Measurements from ENCODE around the gene MICALL2.

The MICALL2 gene

DNA sequence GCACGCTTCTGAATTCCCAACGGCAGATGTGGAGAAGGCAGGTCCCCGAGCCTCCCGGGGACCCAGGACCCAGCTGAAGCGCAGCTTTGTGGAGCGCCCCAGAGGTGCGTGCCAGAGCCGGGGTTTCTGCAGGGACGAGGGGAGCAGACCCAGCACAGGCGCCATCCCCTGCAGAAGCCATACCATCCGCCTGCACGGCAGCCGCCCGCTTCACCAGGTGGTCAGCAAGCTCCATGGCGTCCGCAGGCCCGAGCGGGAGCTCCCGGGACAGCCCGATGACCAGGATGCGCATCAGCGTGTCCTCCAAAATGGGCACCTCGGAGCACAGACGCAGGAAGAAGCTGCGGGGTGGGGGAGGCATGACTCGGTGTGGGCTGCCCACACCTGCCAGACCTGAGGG lies 34.3 kb upstream of the MICALL2 start:
- DNase-seq (ENCODE audit: low read depth in 4 of 4, low spot score in 1 of 4), result no peak

DNA sequence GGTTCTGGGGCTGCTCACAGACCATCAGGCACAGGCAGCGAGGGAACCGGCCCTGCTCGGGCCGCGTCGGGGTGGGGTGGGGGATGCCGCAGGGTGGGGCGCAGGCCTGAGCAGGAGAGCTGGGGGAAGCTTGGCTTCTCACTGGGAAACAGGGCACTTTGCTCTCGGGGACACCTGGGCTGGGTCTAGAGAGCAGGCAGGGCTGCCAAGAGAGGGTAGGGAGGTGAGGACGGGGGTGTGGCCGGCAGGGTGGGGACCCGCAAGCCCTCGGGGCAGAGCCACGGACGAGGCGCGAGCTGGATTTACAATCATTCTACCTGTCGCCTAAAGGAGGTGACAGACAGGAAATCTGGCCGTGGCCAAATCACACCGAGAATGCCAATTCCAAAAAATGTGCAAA lies 33.9 kb upstream of the MICALL2 start:
- no peak for DNase-seq (ENCODE audit: low read depth in 4 of 4, low spot score in 1 of 4)

DNA sequence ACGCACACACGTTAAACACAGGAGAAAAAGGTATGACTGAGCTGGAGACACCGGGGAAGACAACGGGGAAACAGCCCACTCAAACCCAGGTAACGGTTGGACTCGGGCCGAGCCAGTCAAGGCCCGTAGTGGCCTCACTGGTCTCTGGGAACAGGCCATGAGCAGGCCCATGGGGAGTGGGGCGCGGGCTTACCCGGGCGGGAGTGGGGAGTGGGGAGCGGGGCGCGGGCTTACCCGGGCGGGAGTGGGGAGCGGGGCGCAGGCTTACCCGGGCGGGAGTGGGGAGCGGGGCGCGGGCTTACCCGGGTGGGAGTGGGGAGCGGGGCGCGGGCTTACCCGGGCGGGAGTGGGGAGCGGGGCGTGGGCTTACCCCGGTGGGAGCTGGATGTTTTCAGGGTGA lies 33.4 kb upstream of the MICALL2 start:
- DNase-seq (ENCODE audit: low read depth in 4 of 4, low spot score in 1 of 4), result no peak

DNA sequence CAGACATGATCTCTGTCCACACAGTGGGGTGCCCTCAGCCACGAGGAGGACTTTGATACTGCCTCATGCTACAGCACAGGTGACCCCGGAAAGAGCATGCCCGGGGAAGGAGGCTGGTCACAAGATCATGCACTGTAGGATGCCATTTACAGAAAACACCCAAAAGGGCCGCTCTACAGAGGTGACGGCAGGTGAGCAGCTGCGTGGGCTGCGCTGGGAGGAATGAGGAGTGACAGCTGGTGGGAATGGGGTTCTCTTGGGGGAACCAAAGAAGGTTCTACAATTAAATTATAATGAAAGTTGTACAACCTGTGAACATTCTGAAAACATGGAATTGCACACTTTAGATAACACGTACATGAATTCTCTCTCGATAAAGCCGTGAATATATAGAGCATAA lies 33.0 kb upstream of the MICALL2 start:
- no peak for DNase-seq (ENCODE audit: low read depth in 4 of 4, low spot score in 1 of 4)

DNA sequence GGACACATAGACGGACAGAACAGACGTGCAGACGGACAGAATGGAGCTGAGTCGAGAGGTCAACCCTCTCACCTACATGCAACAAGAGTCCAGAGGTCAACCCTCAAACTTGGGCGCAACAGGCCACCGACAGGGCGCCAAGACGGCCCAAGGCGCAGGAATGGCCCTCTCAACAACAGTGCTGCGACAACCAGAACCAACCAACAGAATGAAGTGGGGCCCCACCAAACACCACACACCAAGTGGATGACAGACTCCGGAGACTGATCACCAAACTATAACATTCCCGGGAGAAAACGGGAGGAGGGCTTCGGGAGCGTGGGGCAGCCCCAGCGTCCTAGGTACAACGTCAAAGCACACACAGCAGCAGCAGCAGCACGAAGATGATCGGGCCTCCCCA lies 31.6 kb upstream of the MICALL2 start:
- no peak for DNase-seq (ENCODE audit: low read depth in 4 of 4, low spot score in 1 of 4)

DNA sequence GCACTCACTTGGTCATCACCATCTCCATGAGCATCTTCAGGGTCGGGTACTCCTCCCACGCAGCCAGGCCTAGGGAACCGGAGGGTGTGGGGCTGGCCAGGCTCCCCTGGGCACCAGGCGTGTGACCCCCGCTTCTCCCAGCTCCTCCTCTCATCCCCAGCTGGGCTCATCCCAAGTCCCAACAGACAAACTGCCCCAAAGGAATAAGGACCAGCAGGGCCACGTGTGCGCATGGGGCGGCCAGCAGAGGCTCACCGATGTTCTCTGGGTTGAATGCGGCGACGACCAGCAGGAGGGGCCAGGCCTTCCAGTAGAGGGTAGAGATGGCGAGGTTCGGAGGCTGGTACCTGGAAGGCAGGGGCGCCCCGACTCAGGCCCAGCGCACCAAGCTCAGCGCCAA lies 30.1 kb upstream of the MICALL2 start:
- no peak for DNase-seq (ENCODE audit: low read depth in 4 of 4, low spot score in 1 of 4)

DNA sequence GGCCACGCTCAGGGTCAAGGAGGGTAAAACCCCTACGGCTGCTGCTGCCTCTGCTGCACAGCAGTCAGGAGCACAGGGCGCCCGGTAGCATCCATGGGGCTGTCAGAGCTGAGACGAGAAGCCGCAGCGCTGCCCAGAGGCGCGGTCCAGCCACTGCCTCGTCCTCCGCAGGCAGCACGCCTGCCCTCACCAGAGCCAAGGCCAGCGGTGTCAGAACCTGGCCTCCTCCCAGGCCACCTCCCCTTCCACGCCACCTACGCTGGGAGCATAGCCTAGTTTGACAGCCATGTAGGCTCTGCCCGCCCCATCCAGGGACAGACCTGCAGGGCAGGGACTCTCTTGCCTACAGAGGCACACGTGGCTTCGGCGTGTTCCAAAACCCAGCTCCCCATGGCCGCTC lies 28.7 kb upstream of the MICALL2 start:
- no peak for DNase-seq (ENCODE audit: low read depth in 4 of 4, low spot score in 1 of 4)

DNA sequence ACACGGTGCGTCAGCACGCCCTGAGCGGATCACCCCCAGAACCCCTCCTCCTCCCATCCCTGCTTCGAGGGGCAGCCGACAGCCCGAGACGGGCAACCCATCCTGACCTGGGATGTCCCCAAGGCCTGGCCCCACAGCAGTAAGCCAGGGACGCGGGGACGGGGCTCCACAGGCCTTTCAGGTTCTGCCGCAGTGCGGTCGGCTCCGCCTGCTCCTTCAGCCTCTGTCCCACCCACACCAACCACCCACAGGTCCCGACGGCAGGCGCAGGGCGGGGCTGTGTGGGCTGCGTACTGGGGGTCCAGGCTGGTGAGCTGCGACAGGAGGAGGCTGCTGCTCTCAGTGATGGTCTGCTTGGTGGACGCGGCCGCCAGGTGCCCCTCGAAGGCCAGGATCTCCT lies 28.2 kb upstream of the MICALL2 start:
- no peak for DNase-seq (ENCODE audit: low read depth in 4 of 4, low spot score in 1 of 4)

DNA sequence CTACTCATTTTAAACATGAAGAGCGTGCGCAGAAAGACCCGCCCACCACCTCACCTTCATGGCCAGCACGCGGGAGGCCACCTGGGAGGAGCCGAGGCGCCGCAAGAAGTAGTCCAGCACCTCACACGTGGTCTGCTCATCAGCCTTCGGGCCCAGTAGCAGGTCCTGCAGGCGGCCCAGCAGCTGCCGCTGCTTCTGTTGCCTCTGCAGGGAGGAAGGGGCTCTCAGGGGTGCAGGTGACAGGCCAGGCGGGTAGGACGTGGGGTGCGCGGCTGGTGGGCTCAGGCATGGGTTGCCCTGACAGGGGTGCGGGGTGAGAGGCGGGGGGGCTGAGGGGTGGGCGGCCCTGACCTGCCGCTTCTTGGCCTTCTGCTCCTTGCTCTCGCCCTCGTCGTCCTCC lies 27.3 kb upstream of the MICALL2 start:
- no peak for DNase-seq (ENCODE audit: low read depth in 4 of 4, low spot score in 1 of 4)

DNA sequence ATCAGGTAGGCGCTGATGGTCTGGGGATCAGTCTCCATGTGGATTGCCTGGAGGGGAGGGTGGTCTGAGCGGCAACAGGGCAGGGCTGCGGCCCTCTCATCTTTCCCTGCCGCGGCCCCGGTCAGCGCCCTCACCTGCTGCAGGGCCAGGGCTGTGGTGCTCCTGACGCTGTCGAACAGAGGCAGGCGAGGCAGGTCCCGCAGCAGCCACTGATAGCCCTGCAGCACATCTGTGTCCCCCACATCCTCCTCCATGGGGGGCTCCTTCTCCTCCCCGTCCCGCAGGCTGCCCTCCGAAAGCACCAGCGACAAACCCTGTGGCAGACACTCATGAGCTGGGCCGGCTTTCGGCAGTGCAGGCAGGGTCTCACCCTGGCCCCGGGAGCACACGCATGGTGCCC lies 25.9 kb upstream of the MICALL2 start:
- DNase-seq (ENCODE audit: low read depth in 4 of 4, low spot score in 1 of 4), result no peak

DNA sequence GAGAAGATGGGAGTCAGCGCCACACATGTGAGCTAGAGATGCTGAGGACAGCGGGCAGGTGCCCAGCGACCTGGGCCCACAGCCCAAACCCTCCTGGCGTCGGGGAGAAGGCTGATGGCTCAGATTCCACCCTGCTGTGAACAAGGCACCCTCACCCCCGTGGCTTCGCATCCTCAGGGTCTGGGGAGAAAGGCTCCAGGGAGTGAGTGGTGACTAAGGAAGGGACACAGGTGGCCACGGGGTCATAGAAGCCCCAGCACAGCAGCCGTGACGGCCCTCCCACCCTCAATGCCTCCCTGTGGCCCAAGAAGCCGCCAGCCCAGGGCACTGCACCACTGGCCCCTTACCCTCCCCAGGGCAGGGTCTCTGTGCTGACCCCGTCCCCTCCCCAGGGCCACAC lies 25.3 kb upstream of the MICALL2 start:
- no peak for DNase-seq (ENCODE audit: low read depth in 4 of 4, low spot score in 1 of 4)

DNA sequence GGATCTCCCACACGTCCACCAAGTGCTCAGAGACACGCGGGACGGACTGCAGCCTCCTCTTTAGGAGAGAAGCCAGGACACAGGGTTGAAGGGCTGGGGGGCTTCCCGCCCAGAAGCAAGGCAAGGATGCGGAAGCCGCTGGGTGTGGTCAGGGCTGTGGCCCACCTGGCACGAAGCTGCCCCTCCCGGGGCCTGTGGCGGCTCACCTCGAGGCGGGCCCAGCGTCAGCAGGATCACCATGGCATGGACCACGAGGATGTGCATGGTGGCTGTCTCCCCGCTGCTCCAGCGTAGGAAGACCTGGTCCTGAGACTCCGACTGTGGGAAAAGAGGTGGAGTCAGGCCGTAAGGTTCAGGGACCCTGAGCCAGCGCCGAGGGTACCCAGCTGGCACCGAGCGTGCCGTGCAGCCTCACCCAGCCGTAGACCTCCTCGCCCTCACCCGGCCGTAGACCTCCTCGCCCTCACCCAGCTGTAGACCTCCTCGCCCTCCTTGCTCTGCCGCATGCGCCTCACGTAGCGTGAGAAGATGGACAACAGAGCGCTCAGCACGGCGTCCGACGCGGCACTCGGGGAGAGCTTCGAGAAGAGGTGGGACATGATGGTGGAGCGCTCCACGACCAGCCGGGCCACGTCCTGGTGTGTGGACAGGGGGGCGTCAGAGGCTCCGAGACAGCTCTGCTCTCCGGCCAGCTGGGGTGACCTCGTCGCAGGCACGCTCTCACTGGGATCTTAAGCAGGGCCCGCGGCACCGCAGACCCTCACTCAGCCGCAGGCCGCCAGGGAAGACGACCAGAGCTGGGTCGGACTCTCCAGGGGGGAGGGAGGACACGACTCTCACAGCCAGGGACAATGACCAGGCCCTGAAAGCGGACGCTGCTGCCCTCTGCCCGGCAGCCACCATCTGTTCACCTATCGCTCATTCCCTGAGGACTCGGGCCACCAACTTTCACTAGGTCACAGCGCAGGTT lies 24.6 kb upstream of the MICALL2 start:
- no peak for DNase-seq (ENCODE audit: low read depth in 4 of 4, low spot score in 1 of 4)

DNA sequence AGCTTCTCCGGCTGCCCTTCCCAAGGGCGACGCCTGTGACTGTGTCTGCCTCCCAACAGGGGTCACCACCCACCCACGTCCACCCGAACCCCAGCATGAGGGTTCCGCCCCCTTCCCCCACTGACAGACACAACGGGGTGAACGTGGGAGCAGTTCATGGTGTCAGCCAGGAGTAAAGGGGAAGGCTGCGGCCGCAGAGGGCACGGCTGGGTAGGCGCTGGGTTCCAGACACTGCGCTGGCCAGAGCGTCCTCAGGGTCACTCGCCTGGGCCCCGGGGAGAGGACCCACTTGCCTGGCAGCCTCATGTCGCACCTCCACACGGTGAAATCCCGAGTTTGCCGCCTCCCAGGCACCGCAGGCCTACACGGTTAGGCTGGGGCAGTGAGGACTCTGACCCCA lies 23.8 kb upstream of the MICALL2 start:
- no peak for DNase-seq (ENCODE audit: low read depth in 4 of 4, low spot score in 1 of 4)

DNA sequence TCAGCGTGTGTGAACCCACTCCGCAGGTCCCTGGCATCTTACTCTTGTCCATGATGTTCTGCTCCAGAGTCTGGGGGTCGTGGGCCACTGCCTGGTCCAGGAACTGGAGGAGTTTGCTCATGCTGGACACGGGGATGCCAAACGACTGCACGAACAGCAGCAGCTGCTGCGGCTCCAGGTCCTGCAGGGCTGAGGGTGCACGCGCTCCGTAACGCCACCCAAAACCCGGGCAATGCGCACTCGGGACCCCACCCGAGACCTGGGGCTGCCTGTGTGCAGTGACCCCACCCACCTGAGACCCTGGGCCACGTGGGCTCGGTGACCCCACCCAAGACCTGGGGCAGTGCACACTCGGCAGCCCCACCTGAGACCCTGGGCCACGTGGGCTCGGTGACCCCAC lies 22.0 kb upstream of the MICALL2 start:
- no peak for DNase-seq (ENCODE audit: low read depth in 4 of 4, low spot score in 1 of 4)

DNA sequence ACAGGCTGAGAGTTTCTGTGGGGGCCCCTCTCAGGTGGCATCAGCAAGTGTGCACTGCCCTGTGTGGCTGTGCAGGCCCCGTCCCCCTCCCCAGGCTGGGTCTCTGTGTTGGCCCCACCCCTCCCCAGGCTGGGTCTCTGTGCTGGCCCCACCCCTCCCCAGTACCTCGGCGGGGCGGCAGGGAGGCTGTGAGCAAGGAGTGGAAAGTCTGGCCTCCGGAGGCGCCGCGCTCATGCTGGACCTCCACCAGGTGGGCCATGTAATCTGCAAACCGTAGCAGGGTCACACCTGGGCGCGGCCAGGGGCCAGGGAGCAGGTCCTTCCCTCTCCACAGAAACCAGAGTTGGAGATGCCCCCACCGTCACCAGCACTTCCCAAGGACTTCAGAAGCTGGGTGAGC lies 21.4 kb upstream of the MICALL2 start:
- DNase-seq (ENCODE audit: low read depth in 4 of 4, low spot score in 1 of 4), result no peak

DNA sequence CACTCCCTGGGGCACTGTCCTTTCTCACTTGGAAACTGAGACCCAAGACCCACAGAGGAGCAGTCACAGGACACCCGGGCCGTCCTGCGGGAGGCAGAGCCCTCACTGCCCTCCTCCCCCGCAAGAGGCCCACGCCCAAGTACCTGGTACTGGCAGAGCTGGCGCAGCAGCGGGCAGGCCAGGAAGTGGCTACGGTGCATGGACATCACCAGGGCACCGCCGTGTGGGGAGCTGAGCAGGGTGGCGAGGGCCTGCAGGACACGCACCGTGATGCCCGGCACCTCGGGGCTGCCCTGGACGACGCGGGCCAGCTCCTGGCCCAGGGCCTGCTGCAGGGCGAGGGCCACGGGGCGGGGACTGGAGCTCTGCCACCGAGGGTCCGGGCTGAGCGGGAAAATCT lies 20.0 kb upstream of the MICALL2 start:
- DNase-seq (ENCODE audit: low read depth in 4 of 4, low spot score in 1 of 4), result no peak

DNA sequence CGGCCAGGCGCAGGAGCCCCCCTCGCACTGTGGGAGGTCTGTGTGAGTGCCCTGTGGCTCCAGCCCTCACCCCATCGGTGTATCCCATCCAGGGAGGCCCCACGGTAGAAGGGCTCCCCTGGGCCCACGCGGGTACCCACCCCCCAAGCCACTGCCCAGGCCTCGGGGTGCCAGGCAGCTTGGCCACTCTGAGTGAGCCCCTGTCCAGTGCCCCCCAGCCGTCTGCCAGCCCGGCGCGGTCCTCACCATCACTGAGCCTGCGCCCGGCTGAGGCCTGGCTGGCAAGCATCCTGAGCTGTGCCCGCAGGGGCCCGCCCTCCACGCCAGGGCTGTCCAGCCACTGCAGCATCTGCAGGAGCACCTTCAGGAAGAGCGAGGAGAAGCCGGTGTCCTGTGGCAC lies 19.2 kb upstream of the MICALL2 start:
- DNase-seq (ENCODE audit: low read depth in 4 of 4, low spot score in 1 of 4), result no peak

DNA sequence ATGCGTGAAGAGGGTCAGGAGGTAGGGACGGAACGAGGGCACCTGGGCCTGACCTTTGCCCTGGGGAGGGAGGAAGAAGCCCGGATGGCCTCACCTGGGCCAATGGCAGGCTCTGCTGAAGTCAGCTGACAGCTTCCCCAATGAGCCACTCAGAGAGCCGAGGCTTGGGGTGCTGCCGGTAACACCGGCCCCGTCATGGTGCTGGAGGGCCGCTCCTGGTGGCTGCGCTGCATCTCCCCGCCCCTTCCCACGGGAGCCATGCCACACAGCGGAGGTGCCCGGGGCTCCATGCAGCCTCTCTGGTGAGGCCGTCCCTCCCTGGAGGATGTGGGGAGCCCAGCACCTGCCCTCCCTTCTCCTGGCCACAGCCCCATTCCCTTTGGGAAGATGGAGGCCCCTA lies 17.6 kb upstream of the MICALL2 start:
- DNase-seq (ENCODE audit: low read depth in 4 of 4, low spot score in 1 of 4), result no peak

DNA sequence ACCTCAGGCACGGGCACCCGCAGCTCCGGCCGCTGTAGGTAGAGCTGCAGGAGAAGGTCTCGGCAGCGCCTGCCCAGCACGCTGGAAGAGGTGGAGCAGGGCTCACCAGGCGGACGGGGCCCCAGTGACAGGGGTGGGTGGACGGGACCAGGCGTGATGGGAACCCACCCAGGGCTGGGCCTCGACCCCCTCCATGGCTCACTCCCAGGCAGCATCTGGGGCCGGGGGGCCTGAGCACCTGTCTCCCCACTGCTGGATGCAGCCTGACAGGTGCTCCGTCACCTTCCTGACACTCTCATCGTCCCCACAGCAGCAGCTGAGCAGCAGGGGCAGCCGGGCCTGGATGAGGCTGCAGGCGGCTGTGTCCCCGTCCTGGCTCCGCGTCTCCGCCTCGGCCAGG lies 16.7 kb upstream of the MICALL2 start:
- DNase-seq (ENCODE audit: low read depth in 4 of 4, low spot score in 1 of 4), result no peak

DNA sequence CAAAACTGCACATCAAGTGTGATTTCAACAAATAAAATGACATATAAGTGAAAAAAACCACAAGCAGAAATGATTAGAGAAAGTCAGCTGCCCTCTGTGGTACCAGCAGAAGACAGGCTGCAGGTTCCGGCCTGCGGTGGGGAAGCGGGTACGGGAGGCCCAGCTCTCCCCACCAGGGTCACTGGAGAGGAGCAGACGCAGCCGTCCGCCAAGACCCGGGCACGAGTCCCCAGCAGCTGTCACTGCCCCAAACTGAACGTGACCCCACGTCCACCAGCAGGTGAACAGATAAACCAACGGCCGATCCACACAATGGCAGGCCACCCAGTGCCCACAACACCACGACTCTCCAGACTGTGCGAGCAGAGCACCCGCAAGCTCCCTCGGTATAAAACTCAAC lies 16.1 kb upstream of the MICALL2 start:
- DNase-seq (ENCODE audit: low read depth in 4 of 4, low spot score in 1 of 4), result no peak

DNA sequence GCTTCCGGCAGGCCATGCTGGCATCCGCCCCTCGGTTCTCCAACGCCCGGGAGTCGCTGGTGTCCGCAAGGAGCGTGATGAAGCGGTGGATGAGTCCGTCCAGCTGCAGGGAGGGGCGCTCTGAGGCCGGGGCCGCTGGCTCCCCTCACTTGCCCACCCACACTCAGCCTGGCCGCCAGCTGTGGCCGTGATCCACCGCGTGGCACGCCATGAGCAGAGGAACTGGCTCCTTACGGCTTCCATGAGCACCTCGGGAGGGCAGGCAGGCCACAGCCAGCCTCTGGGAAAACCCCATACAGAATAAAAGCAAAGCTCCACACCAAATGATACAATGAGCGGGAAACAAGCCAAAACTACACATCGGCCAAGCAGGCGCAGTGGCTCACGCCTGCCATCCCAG lies 15.5 kb upstream of the MICALL2 start:
- no peak for DNase-seq (ENCODE audit: low read depth in 4 of 4, low spot score in 1 of 4)

DNA sequence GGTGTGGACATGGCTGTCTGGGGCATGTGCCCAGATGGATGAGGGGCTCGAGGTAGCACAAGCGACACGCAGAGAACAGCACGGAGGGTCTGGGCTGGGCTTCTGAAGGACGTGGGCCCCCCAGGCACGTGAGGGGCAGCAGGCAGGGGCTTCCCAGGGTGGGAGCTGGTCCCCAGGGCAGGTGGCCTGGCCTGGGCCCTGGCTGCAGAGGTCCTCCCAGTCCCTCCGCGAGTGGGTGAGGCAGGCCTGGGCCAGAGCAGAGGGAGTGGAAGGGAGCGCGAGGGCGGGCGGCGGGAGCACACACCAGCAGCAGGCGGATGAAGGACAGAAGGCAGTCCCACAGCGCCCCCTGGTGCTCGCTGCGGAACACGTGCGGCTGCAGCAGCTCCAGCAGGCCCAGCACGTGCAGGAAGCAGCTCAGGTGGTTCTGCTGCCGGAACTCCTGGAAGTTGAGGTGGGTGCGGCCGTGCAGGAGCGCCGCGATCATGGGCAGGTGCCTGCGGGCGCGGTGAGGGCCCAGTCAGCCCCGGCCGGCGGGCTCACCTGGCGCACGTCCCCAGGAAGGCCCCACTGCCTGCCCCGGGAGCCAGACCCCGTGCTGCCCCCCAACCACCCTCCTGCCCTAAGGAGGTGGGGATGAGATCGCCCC lies 14.7 kb upstream of the MICALL2 start:
- DNase-seq (ENCODE audit: low read depth in 4 of 4, low spot score in 1 of 4), result peak; percentile 70 to 87 (median 84)

DNA sequence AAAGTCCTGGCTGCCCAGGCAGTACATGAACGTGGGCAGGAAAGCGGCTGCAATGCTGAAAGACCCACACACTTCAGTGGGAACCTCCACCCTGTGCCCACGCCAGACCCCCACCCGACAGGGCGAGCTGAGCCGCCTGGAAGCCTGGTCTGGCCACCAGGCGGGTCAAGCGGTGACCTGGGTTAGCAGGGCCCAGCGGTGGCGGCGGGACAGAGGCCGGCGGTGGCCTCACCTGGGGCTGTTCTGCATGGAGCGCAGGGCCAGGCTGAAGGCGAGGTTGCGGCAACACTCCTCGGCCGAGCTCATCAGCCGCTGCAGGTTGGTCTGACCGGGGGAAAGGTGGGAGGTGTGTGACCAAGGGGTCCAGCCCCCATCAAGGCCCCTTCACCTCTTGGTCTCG lies 11.6 kb upstream of the MICALL2 start:
- DNase-seq (ENCODE audit: low read depth in 4 of 4, low spot score in 1 of 4), result no peak
